PC-9 (cell line): Measurements from ENCODE around the gene ARHGAP24. TPM values are rescaled to one million over a fixed set of nuclear protein-coding genes. Genes with fewer than 3 reads are reported as not detected.

Source experiments
- BruUV-seq: library from RNA; stranded (reverse); fragments of 400-500 nt; replicated peaks from 2 replicates; lab custom pipeline; 2021; lab: Mats Ljungman, UMichigan
- CTCF ChIA-PET: fragments of 300-600 bp; sonication (Branson Sonifier 250); formaldehyde crosslinking; loops from one replicate; lab custom pipeline; 2022; ENCODE audit warnings: antibody characterized with exemption; lab: Charles Lee
- POLR2A ChIA-PET: fragments of 300-600 bp; sonication (Branson Sonifier 250); formaldehyde crosslinking; loops from one replicate; lab custom pipeline; 2022; ENCODE audit warnings: antibody characterized with exemption; ENCODE audit not compliant: unreplicated experiment; lab: Charles Lee
- DNase-seq, 2 experiments: peaks; one replicate each; pipeline versions ENCODE4 v3.0.0 to v3.0.0-alpha.2; 2015 to 2022; ENCODE audit warnings: mixed read lengths in 1 of 2
- H2AFZ ChIP-seq: fragments of 200-600 bp; sonication (generic); 2 replicates; pipeline ENCODE4 v1.8.1; 2017; ENCODE audit warnings: antibody characterized with exemption
- H3F3A ChIP-seq: fragments of 200-600 bp; sonication (generic); 2 replicates; pipeline ENCODE4 v1.8.1; 2017; ENCODE audit warnings: antibody characterized with exemption, mild to moderate bottlenecking, low read depth; ENCODE audit not compliant: insufficient read depth
- H3K27ac ChIP-seq: fragments of 200-600 bp; sonication (generic); 2 replicates; pipeline ENCODE4 v1.6.1; 2016; ENCODE audit warnings: mixed run types
- H3K27me3 ChIP-seq: fragments of 200-600 bp; sonication (generic); 2 replicates; pipeline ENCODE4 v1.6.1; 2016; ENCODE audit warnings: low read depth, mixed run types; ENCODE audit not compliant: insufficient read depth
- H3K36me3 ChIP-seq: fragments of 200-600 bp; sonication (generic); 2 replicates; pipeline ENCODE4 v1.6.1; 2016; ENCODE audit warnings: low read depth, mixed run types
- H3K4me1 ChIP-seq: fragments of 200-600 bp; sonication (generic); replicated peaks from 2 replicates; pipeline ENCODE4 v1.6.1; 2016; ENCODE audit warnings: mixed run types; ENCODE audit not compliant: insufficient read depth
- H3K4me2 ChIP-seq: fragments of 200-600 bp; sonication (generic); 2 replicates; pipeline ENCODE4 v1.6.1; 2017; ENCODE audit warnings: mixed run types
- H3K4me3 ChIP-seq: fragments of 200-600 bp; sonication (generic); 2 replicates; pipeline ENCODE4 v1.6.1; 2016; ENCODE audit warnings: mixed run types
- H3K79me2 ChIP-seq: fragments of 200-600 bp; sonication (generic); 2 replicates; pipeline ENCODE4 v1.6.1; 2017; ENCODE audit warnings: low read depth, mixed run types
- H3K9me2 ChIP-seq: fragments of 200-600 bp; sonication (generic); 2 replicates; pipeline ENCODE4 v1.8.1; 2017; ENCODE audit warnings: mild to moderate bottlenecking; ENCODE audit not compliant: insufficient read depth
- H3K9me3 ChIP-seq: fragments of 200-600 bp; sonication (generic); 2 replicates; pipeline ENCODE4 v1.8.1; 2016; ENCODE audit warnings: low read depth; ENCODE audit not compliant: insufficient read depth
- H4K20me1 ChIP-seq: fragments of 200-600 bp; sonication (generic); 2 replicates; pipeline ENCODE4 v1.8.1; 2017; ENCODE audit not compliant: insufficient read depth
- CTCF ChIP-seq: fragments of 200-600 bp; sonication (generic); conservative IDR thresholded peaks from 2 replicates; pipeline ENCODE4 v1.6.1; 2017; ENCODE audit warnings: mixed run types, antibody characterized with exemption, mild to moderate bottlenecking, moderate library complexity
- EZH2 ChIP-seq: fragments of 200-600 bp; sonication (generic); IDR thresholded peaks from 2 replicates; pipeline ENCODE4 v1.8.0; 2017; ENCODE audit warnings: antibody characterized with exemption, low read depth
- intact Hi-C: fragments of 100-400 bp; cut with micrococcal nuclease; formaldehyde crosslinking; loops from one replicate; pipeline ENCODE4 v1.10.0; 2022; ENCODE audit not compliant: unreplicated experiment
- total RNA-seq: library from RNA; stranded (reverse); gene quantifications from 2 replicates; pipeline ENCODE4 v1.2.3, GENCODE V29; 2021

ARHGAP24 gene
- total RNA-seq, 1 experiment from 2014 or later: 2.2 TPM

GRCh38 chr4:85831647-85832046, 356.7 kb downstream of the ARHGAP24 start:
- Histone ChIP-seq H3K27me3 (no peaks in the 10 kb centered on the region), H3K27ac (no peak overlapping the region), H4K20me1 (no peaks in the 10 kb centered on the region), H2AFZ (no peak overlapping the region), H3K4me3 (no peak overlapping the region), H3K4me1 (no peaks in the 10 kb centered on the region), H3K36me3 (no peaks in the 10 kb centered on the region), H3K4me2 (no peak overlapping the region), H3K9me3 (no peaks in the 10 kb centered on the region), H3F3A (no peaks in the 10 kb centered on the region), H3K79me2 (no peaks in the 10 kb centered on the region), H3K9me2 (no peaks in the 10 kb centered on the region)
- TF ChIP-seq CTCF (no peak), EZH2 (no peak)
- CTCF ChIA-PET: no interaction called here
- intact Hi-C loops: no loop called here
- BruUV-seq: no TSS peak
- DNase-seq: no peak
- POLR2A ChIA-PET: no interaction called here

GRCh38 chr4:85833302-85833701, 358.4 kb downstream of the ARHGAP24 start:
- intact Hi-C loops: no loop called here
- Histone ChIP-seq H3K27ac (no peak overlapping the region), H3K4me1 (no peaks in the 10 kb centered on the region), H3K4me3 (no peak overlapping the region), H3K79me2 (no peaks in the 10 kb centered on the region), H3K4me2 (no peak overlapping the region), H4K20me1 (no peaks in the 10 kb centered on the region), H3K36me3 (no peaks in the 10 kb centered on the region), H2AFZ (no peak overlapping the region), H3K9me3 (no peaks in the 10 kb centered on the region), H3K9me2 (no peaks in the 10 kb centered on the region), H3K27me3 (no peaks in the 10 kb centered on the region), H3F3A (no peaks in the 10 kb centered on the region)
- TF ChIP-seq CTCF: no peak
- no peak for TF ChIP-seq EZH2
- DNase-seq: no peak
- BruUV-seq: no TSS peak
- CTCF ChIA-PET: no interaction called here
- POLR2A ChIA-PET: no interaction called here

- ChIA-PET CTCF (no interaction called here), POLR2A (no interaction called here)
- Histone ChIP-seq H3F3A (no peaks in the 10 kb centered on the region), H3K9me3 (no peaks in the 10 kb centered on the region), H3K27me3 (no peaks in the 10 kb centered on the region), H3K4me3 (no peak overlapping the region), H3K9me2 (no peaks in the 10 kb centered on the region), H3K27ac (no peak overlapping the region), H3K79me2 (no peaks in the 10 kb centered on the region), H3K4me2 (no peak overlapping the region), H4K20me1 (no peaks in the 10 kb centered on the region), H3K4me1 (no peaks in the 10 kb centered on the region), H2AFZ (no peak overlapping the region), H3K36me3 (no peaks in the 10 kb centered on the region)
- no TSS peak for BruUV-seq
- intact Hi-C loops: no loop called here
- DNase-seq: no peak
- TF ChIP-seq EZH2: no peak
- no peak for TF ChIP-seq CTCF
Measured at GRCh38 chr4:85834934-85835333, 360.0 kb downstream of the ARHGAP24 start.
